Measurements from ENCODE around the gene ZDHHC5. TPM values are rescaled to one million over a fixed set of nuclear protein-coding genes. Genes with fewer than 3 reads are reported as not detected.

ZDHHC5 gene
- total RNA-seq (ENCODE audit: unreplicated experiment), result 42.3 TPM
- long read RNA-seq, partial matches to known transcripts, result 0 of 1 reads
- long read RNA-seq, other reads (novel, unspliced or antisense), result 1 of 1 reads

GRCh38 chr11:57667736-57668433, at the start of gene ZDHHC5:
TSS of gene ZDHHC5 (plus strand) at chr11:57668114. CDS start at chr11:57673091, 4,977 bp downstream.
- peaks cover 24% of the 10 kb centered on the region for H3K9me3 Mint-ChIP-seq (ENCODE audit: unreplicated experiment)
- peaks cover 5% of the 10 kb centered on the region for H3K4me1 Mint-ChIP-seq (ENCODE audit: low read depth, unreplicated experiment)
- no peaks in the 10 kb centered on the region for H3K36me3 Mint-ChIP-seq (ENCODE audit: unreplicated experiment)
- H3K4me3 Mint-ChIP-seq (ENCODE audit: unreplicated experiment), result peak within 1 kb of the TSS; percentile 97
- H3K27ac Mint-ChIP-seq (ENCODE audit: unreplicated experiment), result peak within 1 kb of the TSS; percentile 100
- peak; percentile 99 for DNase-seq
- H3K27me3 Mint-ChIP-seq (ENCODE audit: unreplicated experiment), result peaks cover 21% of the 10 kb centered on the region
- TF ChIP-seq CTCF (IDR thresholded peaks at IDR 0.05; ENCODE audit: partially characterized antibody, unreplicated experiment), result peak; percentile 65

GRCh38 chr11:57618438-57618837, 49.5 kb upstream of the ZDHHC5 start:
- no peak for TF ChIP-seq CTCF (IDR thresholded peaks at IDR 0.05; ENCODE audit: partially characterized antibody, unreplicated experiment)
- Mint-ChIP-seq H3K4me3 (ENCODE audit: unreplicated experiment) (no peak overlapping the region), H3K27me3 (ENCODE audit: unreplicated experiment) (peaks cover 2% of the 10 kb centered on the region), H3K27ac (ENCODE audit: unreplicated experiment) (no peak overlapping the region), H3K4me1 (ENCODE audit: low read depth, unreplicated experiment) (no peaks in the 10 kb centered on the region), H3K36me3 (ENCODE audit: unreplicated experiment) (no peaks in the 10 kb centered on the region), H3K9me3 (ENCODE audit: unreplicated experiment) (peaks cover 2% of the 10 kb centered on the region)
- no peak for DNase-seq

GRCh38 chr11:57619331-57619730, 48.6 kb upstream of the ZDHHC5 start:
- no peak for DNase-seq
- Mint-ChIP-seq H3K27ac (ENCODE audit: unreplicated experiment) (no peak overlapping the region), H3K27me3 (ENCODE audit: unreplicated experiment) (peaks cover 2% of the 10 kb centered on the region), H3K9me3 (ENCODE audit: unreplicated experiment) (peaks cover 2% of the 10 kb centered on the region), H3K36me3 (ENCODE audit: unreplicated experiment) (no peaks in the 10 kb centered on the region), H3K4me1 (ENCODE audit: low read depth, unreplicated experiment) (no peaks in the 10 kb centered on the region), H3K4me3 (ENCODE audit: unreplicated experiment) (no peak overlapping the region)
- TF ChIP-seq CTCF (IDR thresholded peaks at IDR 0.05; ENCODE audit: partially characterized antibody, unreplicated experiment), result no peak

GRCh38 chr11:57620467-57620866, 47.4 kb upstream of the ZDHHC5 start:
- Mint-ChIP-seq H3K4me1 (ENCODE audit: low read depth, unreplicated experiment) (no peaks in the 10 kb centered on the region), H3K27me3 (ENCODE audit: unreplicated experiment) (peaks cover 2% of the 10 kb centered on the region), H3K36me3 (ENCODE audit: unreplicated experiment) (no peaks in the 10 kb centered on the region), H3K4me3 (ENCODE audit: unreplicated experiment) (no peak overlapping the region), H3K9me3 (ENCODE audit: unreplicated experiment) (peaks cover 2% of the 10 kb centered on the region), H3K27ac (ENCODE audit: unreplicated experiment) (no peak overlapping the region)
- no peak for DNase-seq
- no peak for TF ChIP-seq CTCF (IDR thresholded peaks at IDR 0.05; ENCODE audit: partially characterized antibody, unreplicated experiment)

- Mint-ChIP-seq H3K36me3 (ENCODE audit: unreplicated experiment) (no peaks in the 10 kb centered on the region), H3K9me3 (ENCODE audit: unreplicated experiment) (peaks cover 2% of the 10 kb centered on the region), H3K27me3 (ENCODE audit: unreplicated experiment) (peaks cover 2% of the 10 kb centered on the region), H3K4me3 (ENCODE audit: unreplicated experiment) (no peak overlapping the region), H3K4me1 (ENCODE audit: low read depth, unreplicated experiment) (no peaks in the 10 kb centered on the region), H3K27ac (ENCODE audit: unreplicated experiment) (no peak overlapping the region)
- DNase-seq, result no peak
- no peak for TF ChIP-seq CTCF (IDR thresholded peaks at IDR 0.05; ENCODE audit: partially characterized antibody, unreplicated experiment)
Measured at GRCh38 chr11:57622263-57622662, 45.7 kb upstream of the ZDHHC5 start.
